ENCODE data around the gene CASKIN1.

- TF ChIP-seq STAT3 (IDR thresholded peaks at IDR 0.05; ENCODE audit: low read depth, low read length) (no peak), CTCF (IDR thresholded peaks at IDR 0.05 in 2 of 3, conservative IDR thresholded peaks at IDR 0.05 in 1 of 3; ENCODE audit: control insufficient read depth in 2 of 3, extremely low read depth in 1 of 3, insufficient read depth in 1 of 3, low read depth in 3 of 3, low read length in 3 of 3) (no peak), ATF2 (IDR thresholded peaks at IDR 0.05; ENCODE audit: low read length) (no peak), BACH1 (IDR thresholded peaks at IDR 0.05; ENCODE audit: borderline replicate concordance) (no peak), ZNF622 (IDR thresholded peaks at IDR 0.05) (no peak), HDAC2 (IDR thresholded peaks at IDR 0.05) (no peak), EP300 (IDR thresholded peaks at IDR 0.05; ENCODE audit: borderline replicate concordance in 1 of 2, control insufficient read depth in 1 of 2, low read depth in 2 of 2, low read length in 2 of 2) (no peak), PAX5 (IDR thresholded peaks at IDR 0.05; ENCODE audit: borderline replicate concordance, low read depth, low read length) (no peak), ZSCAN29 (IDR thresholded peaks at IDR 0.05) (no peak), CEBPB (IDR thresholded peaks at IDR 0.05; ENCODE audit: borderline replicate concordance in 1 of 2, low read depth in 2 of 2, low read length in 2 of 2) (no peak), TBL1XR1 (IDR thresholded peaks at IDR 0.05; ENCODE audit: low read depth, low read length) (no peak), CHD1 (IDR thresholded peaks at IDR 0.05; ENCODE audit: low read depth, low read length) (no peak)
Measured at GRCh38 chr16:2211923-2212347, 15.5 kb upstream of the CASKIN1 start.
